Tibial artery (tissue), 4 donors: Measurements from ENCODE around the gene SCRN3.
"Not testable (repeated sequence)": the region's sequence is repeated elsewhere in the genome, so short reads cannot be mapped to it uniquely, and the experiment has no call there.

ENCODE experiments used
- DNase-seq, 2 donors: peaks; one replicate each; pipeline ENCODE4 v3.0.0-alpha.2; 2019
- H3K27ac ChIP-seq, 2 donors: fragments of 200-600 bp; sonication (generic) in 1 of 2; 1 replicate in 1 of 2; 2 replicates in 1 of 2; pipeline ENCODE4 v1.5.1; 2018 to 2019; ENCODE audit warnings: mild to moderate bottlenecking in 1 of 2
- H3K27me3 ChIP-seq, 2 donors: fragments of 200-600 bp; sonication (generic) in 1 of 2; one replicate each; pipeline versions ENCODE4 v1.5.1 to v1.6.0; 2016 to 2019
- H3K36me3 ChIP-seq, 3 donors: fragments of 200-600 bp; sonication (generic) in 2 of 3; one replicate each; pipeline ENCODE4 v1.5.1; 2016 to 2019; ENCODE audit warnings: mild to moderate bottlenecking in 2 of 3
- H3K4me1 ChIP-seq, 4 donors: fragments of 200-600 bp; sonication (generic) in 2 of 4; 1 replicate in 3 of 4; 2 replicates in 1 of 4; pipeline ENCODE4 v1.5.1; 2016 to 2019
- H3K4me3 ChIP-seq, 2 donors: fragments of 200-600 bp; sonication (generic) in 1 of 2; 1 replicate in 1 of 2; 2 replicates in 1 of 2; pipeline ENCODE4 v1.5.1; 2018 to 2019; ENCODE audit warnings: mild to moderate bottlenecking in 2 of 2
- H3K9me3 ChIP-seq, 3 donors: fragments of 200-600 bp; sonication (generic) in 1 of 3; one replicate each; pipeline ENCODE4 v1.5.1; 2016 to 2019
- intact Hi-C: fragments of 100-400 bp; cut with DNase I; formaldehyde crosslinking; loops from one replicate; pipeline ENCODE4 v1.15.0; 2023; ENCODE audit warnings: low total_unique reads
- TF ChIP-seq, protein P1 (sequence below), 2 experiments: fragments of 200-600 bp in 1 of 2; fragments of 450-650 bp in 1 of 2; IDR thresholded peaks; one replicate each; pipeline ENCODE4 v1.5.1; 2017 to 2019; ENCODE audit warnings: antibody characterized with exemption in 2 of 2, mild to moderate bottlenecking in 1 of 2, moderate library complexity in 1 of 2

Gene SCRN3

DNA sequence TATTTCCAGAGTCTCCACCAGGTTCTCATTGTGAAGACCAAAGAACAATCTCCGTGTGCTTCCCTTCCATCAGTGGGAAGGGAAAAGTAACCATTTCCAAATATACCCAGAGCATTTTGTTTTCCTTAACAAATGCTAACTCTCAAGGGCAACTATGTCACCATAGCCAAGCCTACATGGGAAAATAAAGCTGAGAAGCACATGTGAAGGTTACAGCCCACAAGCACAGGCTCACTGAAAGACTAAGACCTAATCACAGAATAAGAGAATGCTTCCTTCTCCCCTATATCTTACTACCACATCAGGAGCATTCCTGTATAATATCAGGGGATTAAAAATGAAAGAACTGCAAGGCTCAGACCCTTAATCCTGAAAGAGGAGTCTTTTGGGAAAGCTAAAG lies 32.6 kb upstream of the SCRN3 start:
- intact Hi-C loops, result no loop called here
- Histone ChIP-seq H3K36me3 (peaks cover 30 to 62% (median 33%) of the 10 kb centered on the region in 3 donors), H3K27me3 (no peaks in the 10 kb centered on the region), H3K4me1 (no peaks in the 10 kb centered on the region), H3K27ac (no peak overlapping the region), H3K9me3 (no peaks in the 10 kb centered on the region), H3K4me3 (no peak overlapping the region)
- no peak for DNase-seq
- TF ChIP-seq, protein P1, sequence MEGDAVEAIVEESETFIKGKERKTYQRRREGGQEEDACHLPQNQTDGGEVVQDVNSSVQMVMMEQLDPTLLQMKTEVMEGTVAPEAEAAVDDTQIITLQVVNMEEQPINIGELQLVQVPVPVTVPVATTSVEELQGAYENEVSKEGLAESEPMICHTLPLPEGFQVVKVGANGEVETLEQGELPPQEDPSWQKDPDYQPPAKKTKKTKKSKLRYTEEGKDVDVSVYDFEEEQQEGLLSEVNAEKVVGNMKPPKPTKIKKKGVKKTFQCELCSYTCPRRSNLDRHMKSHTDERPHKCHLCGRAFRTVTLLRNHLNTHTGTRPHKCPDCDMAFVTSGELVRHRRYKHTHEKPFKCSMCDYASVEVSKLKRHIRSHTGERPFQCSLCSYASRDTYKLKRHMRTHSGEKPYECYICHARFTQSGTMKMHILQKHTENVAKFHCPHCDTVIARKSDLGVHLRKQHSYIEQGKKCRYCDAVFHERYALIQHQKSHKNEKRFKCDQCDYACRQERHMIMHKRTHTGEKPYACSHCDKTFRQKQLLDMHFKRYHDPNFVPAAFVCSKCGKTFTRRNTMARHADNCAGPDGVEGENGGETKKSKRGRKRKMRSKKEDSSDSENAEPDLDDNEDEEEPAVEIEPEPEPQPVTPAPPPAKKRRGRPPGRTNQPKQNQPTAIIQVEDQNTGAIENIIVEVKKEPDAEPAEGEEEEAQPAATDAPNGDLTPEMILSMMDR (IDR thresholded peaks at IDR 0.05), result no peak

GRCh38 chr2:174363492-174364225 lies 31.9 kb upstream of the SCRN3 start:
- H3K4me1 ChIP-seq, H3K4me3 ChIP-seq, H3K27ac ChIP-seq, H3K27me3 ChIP-seq, intact Hi-C loops, H3K9me3 ChIP-seq, DNase-seq: not testable (repeated sequence)
- H3K36me3 ChIP-seq, result peaks cover 27 to 62% (median 35%) of the 10 kb centered on the region in 3 donors

DNA sequence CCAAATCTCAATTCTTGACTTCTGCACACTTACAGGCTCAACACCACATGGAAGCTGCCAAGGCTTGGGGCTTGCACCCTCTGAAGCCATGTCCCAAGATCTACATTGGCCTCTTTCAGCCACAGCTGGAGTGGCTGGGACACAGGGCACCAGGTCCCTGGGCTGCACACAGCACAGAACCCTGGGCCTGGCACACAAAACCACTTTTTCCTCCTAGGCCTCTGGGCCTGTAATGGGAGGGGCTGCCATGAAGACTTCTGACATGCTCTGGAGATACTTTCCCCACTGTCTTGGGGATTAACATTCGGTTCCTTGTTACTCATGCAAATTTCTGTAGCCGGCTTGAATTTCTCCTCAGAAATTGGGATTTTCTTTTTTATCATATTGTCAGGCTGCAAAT lies 30.9 kb upstream of the SCRN3 start:
- Histone ChIP-seq H3K4me1 (no peaks in the 10 kb centered on the region), H3K9me3 (no peaks in the 10 kb centered on the region), H3K27me3 (no peaks in the 10 kb centered on the region), H3K36me3 (peaks cover 29 to 71% (median 41%) of the 10 kb centered on the region in 3 donors), H3K27ac (no peak overlapping the region), H3K4me3 (no peak overlapping the region)
- TF ChIP-seq, protein P1 (IDR thresholded peaks at IDR 0.05), result no peak
- intact Hi-C loops, result no loop called here
- no peak for DNase-seq

GRCh38 chr2:174365571-174365970 lies 30.0 kb upstream of the SCRN3 start:
- H3K36me3 ChIP-seq, result peaks cover 25 to 81% (median 50%) of the 10 kb centered on the region in 3 donors
- no peaks in the 10 kb centered on the region for H3K4me1 ChIP-seq
- H3K4me3 ChIP-seq, result no peak overlapping the region
- no peak overlapping the region for H3K27ac ChIP-seq
- TF ChIP-seq, protein P1 (IDR thresholded peaks at IDR 0.05), result no peak
- no peak for DNase-seq
- intact Hi-C loops, result no loop called here
- no peaks in the 10 kb centered on the region for H3K9me3 ChIP-seq
- no peaks in the 10 kb centered on the region for H3K27me3 ChIP-seq

GRCh38 chr2:174368691-174369090 lies 26.8 kb upstream of the SCRN3 start:
- H3K36me3 ChIP-seq, result peaks cover 32 to 75% (median 45%) of the 10 kb centered on the region in 3 donors
- no peaks in the 10 kb centered on the region for H3K4me1 ChIP-seq
- no peak for DNase-seq
- H3K27ac ChIP-seq, result no peak overlapping the region
- H3K9me3 ChIP-seq, result no peaks in the 10 kb centered on the region
- no peaks in the 10 kb centered on the region for H3K27me3 ChIP-seq
- no peak overlapping the region for H3K4me3 ChIP-seq
- intact Hi-C loops, result no loop called here
- TF ChIP-seq, protein P1 (IDR thresholded peaks at IDR 0.05), result no peak

DNA sequence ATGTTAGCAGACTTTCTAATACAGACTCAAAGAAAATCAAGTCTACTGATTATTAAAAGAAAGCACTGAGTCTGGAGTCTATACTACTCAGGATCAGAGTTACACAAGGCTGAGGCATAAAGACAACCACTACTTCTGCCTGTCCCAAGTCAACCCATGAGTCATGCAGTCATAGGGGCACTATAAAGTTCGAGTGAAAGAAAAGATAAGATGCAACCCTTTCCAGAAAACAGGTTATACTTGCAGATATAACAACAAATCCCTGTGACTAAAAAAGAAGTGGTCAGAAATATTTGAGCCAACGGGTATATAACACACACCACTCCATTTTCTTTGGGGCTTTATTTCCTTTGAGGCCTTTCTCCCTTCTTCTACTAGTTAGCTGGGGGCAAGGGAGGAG lies 18.6 kb upstream of the SCRN3 start:
- DNase-seq, result no peak
- TF ChIP-seq, protein P1 (IDR thresholded peaks at IDR 0.05), result no peak
- no peaks in the 10 kb centered on the region for H3K9me3 ChIP-seq
- no peak overlapping the region for H3K27ac ChIP-seq
- no peaks in the 10 kb centered on the region for H3K27me3 ChIP-seq
- peaks cover 62 to 85% (median 63%) of the 10 kb centered on the region in 3 donors for H3K36me3 ChIP-seq
- intact Hi-C loops, result no loop called here
- no peak overlapping the region for H3K4me3 ChIP-seq
- H3K4me1 ChIP-seq, result no peaks in the 10 kb centered on the region
